Suprapubic skin (tissue), 4 donors: ENCODE measurements around the gene IFNA1.
"Not testable (repeated sequence)": the region's sequence is repeated elsewhere in the genome, so short reads cannot be mapped to it uniquely, and the experiment has no call there.

Source experiments
- CTCF ChIP-seq, 2 donors: fragments of 200-600 bp in 1 of 2; fragments of 450-650 bp in 1 of 2; sonication (generic) in 1 of 2; IDR thresholded peaks; one replicate each; pipeline ENCODE4 v1.5.1; 2016 to 2019; ENCODE audit warnings: antibody characterized with exemption in 2 of 2, mild to moderate bottlenecking in 1 of 2, moderate library complexity in 1 of 2
- EP300 ChIP-seq: sonication (generic); formaldehyde crosslinking; IDR thresholded peaks from one replicate; pipeline ENCODE4 v1.6.1; 2017; ENCODE audit warnings: antibody characterized with exemption
- POLR2A ChIP-seq, 2 donors: fragments of 450-650 bp; IDR thresholded peaks; one replicate each; pipeline ENCODE4 v1.6.1; 2017; ENCODE audit warnings: antibody characterized with exemption in 2 of 2, mild to moderate bottlenecking in 2 of 2, moderate library complexity in 2 of 2
- POLR2AphosphoS5 ChIP-seq, 3 donors: sonication (generic); formaldehyde crosslinking; IDR thresholded peaks; one replicate each; pipeline ENCODE4 v1.6.1; 2017; ENCODE audit warnings: antibody characterized with exemption in 3 of 3

- TF ChIP-seq POLR2AphosphoS5 (IDR thresholded peaks at IDR 0.05); CTCF (IDR thresholded peaks at IDR 0.05); EP300; POLR2A (IDR thresholded peaks at IDR 0.05): not testable (repeated sequence)
These were observed 5.2 kb upstream of the IFNA1 start for GRCh38 chr9:21435015-21435383.
